Measurements from ENCODE around the gene SPAST.
"Not testable (repeated sequence)": the region's sequence is repeated elsewhere in the genome, so short reads cannot be mapped to it uniquely, and the experiment has no call there.

The SPAST gene

GRCh38 chr2:32063310-32064020 lies at the start of gene SPAST:
SPAST (plus strand) TSS chr2:32063556; CDS start chr2:32063832, 276 bp downstream.
- DNase-seq (ENCODE audit: low read depth, low spot score), result peak; percentile 84

DNA sequence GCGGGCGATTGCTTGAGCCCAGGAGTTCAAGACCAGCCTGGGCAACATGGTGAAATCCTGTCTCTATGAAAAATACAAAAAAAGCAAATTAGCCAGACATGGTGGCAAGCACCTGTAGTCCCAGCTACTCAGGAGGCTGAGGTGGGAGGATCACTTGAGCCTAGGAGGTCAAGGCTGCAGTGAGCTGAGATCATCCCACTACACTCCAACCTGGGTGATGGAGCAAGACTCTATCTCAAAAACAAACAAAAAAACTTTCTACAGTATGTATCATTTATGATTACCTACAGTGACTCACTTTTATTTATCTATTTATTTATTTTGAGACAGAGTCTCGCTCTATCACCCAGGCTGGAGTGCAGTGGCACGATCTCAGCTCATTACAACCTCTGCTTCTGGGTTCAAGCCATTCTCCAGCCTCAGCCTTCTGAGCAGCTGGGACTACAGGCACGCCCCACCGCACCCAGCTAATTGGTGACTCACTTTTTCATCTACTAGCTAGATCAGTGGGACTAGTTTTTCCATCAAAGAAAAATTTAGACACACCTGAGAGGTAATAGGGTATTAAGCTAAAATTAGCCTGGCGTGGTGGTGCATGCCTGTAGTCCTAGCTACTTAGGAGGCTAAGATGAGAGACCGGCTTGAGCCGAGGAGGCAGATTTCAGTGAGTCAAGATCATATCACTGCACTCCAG lies 44.4 kb upstream of the SPAST start:
- not testable (repeated sequence) for DNase-seq (ENCODE audit: low read depth, low spot score)

DNA sequence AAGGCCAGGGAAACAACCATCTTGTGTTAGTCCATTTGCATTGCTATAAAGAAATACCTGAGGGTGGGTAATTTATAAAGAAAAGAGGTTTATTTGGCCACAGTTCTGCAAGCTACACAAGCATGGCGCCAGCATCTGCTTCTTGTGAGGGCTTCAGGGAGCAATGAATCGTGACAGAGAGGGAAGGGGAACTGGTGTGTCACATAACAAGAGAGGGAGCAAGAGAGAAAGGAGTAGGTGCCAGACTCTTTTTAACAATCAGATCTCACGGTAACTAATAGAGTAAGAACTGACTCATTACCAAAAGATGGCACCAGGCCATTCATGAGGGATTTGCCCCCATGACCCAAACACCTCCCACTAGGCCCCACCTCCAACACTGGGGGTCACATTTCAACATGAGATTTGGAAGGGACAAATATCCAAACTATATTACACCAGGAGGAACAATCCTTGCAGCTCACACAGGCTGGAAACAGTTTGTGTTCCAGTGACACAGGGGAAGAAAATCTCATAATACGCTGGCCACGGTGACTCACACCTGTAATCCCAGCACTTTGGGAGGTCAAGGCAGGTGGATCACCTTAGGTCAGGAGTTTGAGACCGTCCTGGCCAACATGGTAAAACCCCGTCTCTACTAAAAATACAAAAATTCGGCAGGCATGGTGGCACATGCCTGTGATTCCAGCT lies 29.0 kb upstream of the SPAST start:
- not testable (repeated sequence) for DNase-seq (ENCODE audit: low read depth, low spot score)

GRCh38 chr2:32039447-32040219 lies 23.7 kb upstream of the SPAST start, which contains the start of gene DPY30:
DPY30 (minus strand) TSS chr2:32039805; CDS start chr2:32039456, 349 bp downstream.
- peak; percentile 77 for DNase-seq (ENCODE audit: low read depth, low spot score)

GRCh38 chr2:32043561-32043960 lies 19.8 kb upstream of the SPAST start:
- no peak for DNase-seq (ENCODE audit: low read depth, low spot score)

- DNase-seq (ENCODE audit: low read depth, low spot score), result no peak
Observed at GRCh38 chr2:32051836-32052439, 11.4 kb upstream of the SPAST start.

GRCh38 chr2:32054583-32054982 lies 8.8 kb upstream of the SPAST start:
- DNase-seq (ENCODE audit: low read depth, low spot score), result not testable (repeated sequence)

GRCh38 chr2:32058130-32058529 lies 5.2 kb upstream of the SPAST start:
- DNase-seq (ENCODE audit: low read depth, low spot score), result no peak

GRCh38 chr2:32060266-32060665 lies 3.1 kb upstream of the SPAST start:
- no peak for DNase-seq (ENCODE audit: low read depth, low spot score)

DNA sequence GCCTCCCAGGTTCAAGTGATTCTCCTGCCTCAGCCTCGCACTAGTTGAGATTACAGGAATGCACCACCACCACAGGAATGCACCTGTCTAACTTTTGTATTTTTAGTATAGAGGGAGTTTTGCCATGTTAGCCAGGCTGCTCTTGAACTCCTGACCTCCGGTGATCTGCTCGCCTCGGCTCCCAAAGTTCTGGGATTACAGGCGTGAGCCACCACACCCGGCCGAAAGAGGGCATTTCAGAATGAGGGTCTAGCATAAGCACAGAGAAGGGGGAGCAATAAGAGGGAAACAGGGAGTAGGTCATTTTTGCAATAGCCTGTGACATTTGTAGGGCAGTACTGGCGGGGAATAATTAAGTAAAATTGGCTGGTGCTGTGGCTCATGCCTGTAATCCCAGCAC lies 1.9 kb upstream of the SPAST start:
- no peak for DNase-seq (ENCODE audit: low read depth, low spot score)

GRCh38 chr2:32061973-32062861 lies 1.1 kb upstream of the SPAST start:
- no peak for DNase-seq (ENCODE audit: low read depth, low spot score)

GRCh38 chr2:32064021-32064601 lies 755 bp downstream of the SPAST start:
- DNase-seq (ENCODE audit: low read depth, low spot score), result no peak

GRCh38 chr2:32064713-32065112 lies 1.4 kb downstream of the SPAST start:
- no peak for DNase-seq (ENCODE audit: low read depth, low spot score)

DNA sequence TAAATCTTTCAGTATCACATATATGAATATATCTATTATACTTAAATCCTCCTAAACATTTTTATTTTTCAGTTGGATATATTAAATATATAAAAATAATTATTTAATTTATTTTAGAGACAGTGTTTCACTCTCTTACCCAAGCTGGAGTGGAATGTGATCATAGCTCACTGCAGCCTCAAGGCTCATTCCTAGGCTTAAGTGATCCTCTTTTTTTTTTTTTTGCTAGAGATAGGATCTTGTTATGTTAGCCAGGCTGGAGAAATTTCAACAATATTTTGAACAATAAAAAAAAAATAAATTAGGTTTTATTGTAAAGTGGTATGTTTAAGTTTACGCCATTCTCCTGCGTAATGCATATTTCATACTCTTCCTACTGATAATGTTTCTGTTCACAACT lies 4.2 kb downstream of the SPAST start:
- no peak for DNase-seq (ENCODE audit: low read depth, low spot score)

- no peak for DNase-seq (ENCODE audit: low read depth, low spot score)
Observed at GRCh38 chr2:32074134-32074506, 10.8 kb downstream of the SPAST start.

GRCh38 chr2:32095671-32096070 lies 32.3 kb downstream of the SPAST start:
- no peak for DNase-seq (ENCODE audit: low read depth, low spot score)

GRCh38 chr2:32108111-32108510 lies 44.8 kb downstream of the SPAST start:
- DNase-seq (ENCODE audit: low read depth, low spot score), result no peak

DNA sequence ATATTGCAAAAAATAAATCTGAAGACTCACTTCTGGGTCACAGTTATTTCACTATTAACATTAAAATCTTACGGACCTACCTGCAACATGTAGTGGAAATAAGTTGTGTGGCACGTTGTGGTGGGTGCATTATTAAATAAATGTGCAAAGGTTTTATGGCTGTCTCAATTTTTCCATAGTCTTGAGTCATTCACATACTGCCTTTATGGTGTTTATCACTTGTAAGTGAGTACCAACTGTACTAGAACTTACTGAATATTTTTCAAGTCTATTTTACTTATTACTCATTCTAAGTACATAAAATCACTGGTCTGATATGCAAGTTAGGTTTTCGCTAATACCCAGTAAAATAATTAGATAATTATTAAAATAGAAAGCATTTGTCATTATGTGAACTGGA lies 54.7 kb downstream of the SPAST start:
- DNase-seq (ENCODE audit: low read depth, low spot score), result no peak

GRCh38 chr2:32119161-32119560 lies 55.8 kb downstream of the SPAST start:
- DNase-seq (ENCODE audit: low read depth, low spot score), result no peak

DNA sequence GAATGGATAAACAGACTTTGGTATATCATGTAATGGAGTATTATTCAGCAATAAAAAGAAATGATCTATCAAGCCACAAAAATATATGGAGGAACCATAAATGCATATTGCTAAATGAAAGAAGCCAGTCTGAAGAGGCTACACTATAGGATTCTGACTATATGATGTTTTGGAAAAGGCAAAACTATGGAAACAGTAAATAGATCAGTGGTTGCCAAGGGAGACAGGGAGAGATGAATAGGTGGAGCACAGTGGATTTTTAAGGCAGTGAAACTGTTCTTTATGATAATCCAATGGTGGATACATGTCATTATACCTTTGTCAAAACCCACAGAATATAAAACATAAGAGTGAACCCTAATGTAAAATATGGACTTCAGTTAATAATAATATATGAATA lies 61.3 kb downstream of the SPAST start:
- no peak for DNase-seq (ENCODE audit: low read depth, low spot score)

Data from brain pericyte (primary cell).